SJCRH30 (cell line): ENCODE measurements around the gene SLX4IP. TPM values are rescaled to one million over a fixed set of nuclear protein-coding genes. Genes with fewer than 3 reads are reported as not detected.

Experiments used
- DNase-seq, 2 experiments: peaks; one replicate each; pipeline ENCODE4 v3.0.0-alpha.2; 2015 to 2020
- H3K27ac ChIP-seq: fragments of 250-450 bp; sonication (Bioruptor Pico); 2 replicates; pipeline ENCODE4 v1.5.1; 2020; ENCODE audit warnings: mild to moderate bottlenecking, moderate library complexity
- H3K27me3 ChIP-seq: fragments of 250-450 bp; sonication (Bioruptor Pico); 2 replicates; pipeline ENCODE4 v1.5.1; 2020; ENCODE audit warnings: mild to moderate bottlenecking, moderate library complexity
- H3K36me3 ChIP-seq: fragments of 250-450 bp; sonication (Bioruptor Pico); 2 replicates; pipeline ENCODE4 v1.5.1; 2020; ENCODE audit warnings: mild to moderate bottlenecking, moderate library complexity
- H3K4me1 ChIP-seq: fragments of 250-450 bp; sonication (Bioruptor Pico); 2 replicates; pipeline ENCODE4 v1.5.1; 2020; ENCODE audit warnings: mild to moderate bottlenecking, moderate library complexity
- H3K4me3 ChIP-seq: fragments of 250-450 bp; sonication (Bioruptor Pico); 2 replicates; pipeline ENCODE4 v1.5.1; 2020; ENCODE audit warnings: mild to moderate bottlenecking, moderate library complexity
- H3K9me3 ChIP-seq: fragments of 250-450 bp; sonication (Bioruptor Pico); replicated peaks from 2 replicates; pipeline ENCODE4 v1.5.1; 2020; ENCODE audit warnings: mild to moderate bottlenecking, moderate library complexity
- total RNA-seq: library from RNA; depleted of rRNA; stranded (reverse); fragments of >200 nt; shearing (Covaris generic); gene quantifications from 2 replicates; pipeline ENCODE4 v1.2.3, GENCODE V29; 2014

SLX4IP gene
- total RNA-seq, 1 experiment from 2014 or later: 11.5 TPM

DNA sequence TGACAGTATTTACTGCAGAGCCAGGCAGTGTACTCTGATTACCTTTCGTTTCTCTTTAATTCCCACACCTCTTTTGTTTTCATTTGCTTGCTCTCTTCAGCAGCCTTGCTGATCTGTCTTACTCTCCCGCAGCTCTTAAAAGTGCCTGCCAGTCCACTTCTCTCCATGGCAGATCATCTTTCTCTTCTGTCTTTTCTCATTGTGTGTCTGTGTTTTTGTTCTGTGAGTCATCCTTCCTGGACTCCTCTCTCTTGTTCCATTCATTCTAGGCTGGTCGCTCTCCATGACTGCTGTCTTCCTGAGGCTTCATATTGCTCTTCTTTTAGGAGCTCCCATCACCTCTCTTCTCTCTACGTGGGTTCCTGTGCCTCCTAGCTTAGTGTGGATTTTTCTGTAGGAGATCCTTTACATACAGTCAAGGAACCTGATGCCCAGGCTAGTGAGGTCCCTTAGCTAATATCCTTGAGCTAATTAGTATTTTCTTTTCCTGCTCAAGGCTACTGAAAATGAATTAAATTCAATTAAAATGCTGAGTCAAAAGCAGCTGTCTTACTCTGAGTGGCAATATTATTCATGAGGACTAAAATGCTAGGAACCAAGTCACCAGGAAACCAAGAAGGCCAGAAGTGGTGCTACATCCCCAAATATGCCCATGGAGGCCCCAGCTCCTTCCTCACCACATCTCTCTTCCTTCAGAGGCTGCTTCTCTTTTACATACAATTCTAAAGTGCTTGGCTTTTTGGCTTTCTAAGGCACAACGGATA is 86.1 kb downstream of the SLX4IP start:
- no peaks in the 10 kb centered on the region for H3K27me3 ChIP-seq
- no peak overlapping the region for H3K4me3 ChIP-seq
- peaks cover 47% of the 10 kb centered on the region for H3K4me1 ChIP-seq
- H3K9me3 ChIP-seq: no peaks in the 10 kb centered on the region
- H3K36me3 ChIP-seq: no peaks in the 10 kb centered on the region
- H3K27ac ChIP-seq: peak overlapping the region; percentile 44
- DNase-seq: peak; percentile 47 to 80

DNA sequence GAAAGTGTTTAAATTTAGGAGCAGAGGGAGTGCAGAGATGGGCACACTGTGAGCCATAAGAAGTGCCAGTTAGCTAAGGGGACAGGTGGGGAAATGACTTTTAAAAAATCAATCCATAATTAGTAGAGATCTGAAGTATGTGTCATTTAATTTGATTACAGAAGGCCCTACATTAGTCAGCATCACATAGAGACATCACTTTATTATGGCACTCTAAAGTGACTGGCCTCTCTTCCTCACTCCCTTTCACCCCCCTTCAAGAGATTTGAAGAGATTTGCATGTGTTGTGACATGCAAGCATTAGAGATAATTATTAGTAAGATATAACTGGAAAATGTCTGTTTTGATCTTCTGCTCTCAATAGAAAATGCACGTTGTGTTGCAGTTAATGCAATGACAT is 86.7 kb downstream of the SLX4IP start:
- DNase-seq: no peak
- Histone ChIP-seq H3K27me3 (no peaks in the 10 kb centered on the region), H3K36me3 (no peaks in the 10 kb centered on the region), H3K4me3 (no peak overlapping the region), H3K4me1 (peaks cover 47% of the 10 kb centered on the region), H3K27ac (peak overlapping the region; percentile 44; the same call in 1 of the 2 replicates), H3K9me3 (no peaks in the 10 kb centered on the region)

DNA sequence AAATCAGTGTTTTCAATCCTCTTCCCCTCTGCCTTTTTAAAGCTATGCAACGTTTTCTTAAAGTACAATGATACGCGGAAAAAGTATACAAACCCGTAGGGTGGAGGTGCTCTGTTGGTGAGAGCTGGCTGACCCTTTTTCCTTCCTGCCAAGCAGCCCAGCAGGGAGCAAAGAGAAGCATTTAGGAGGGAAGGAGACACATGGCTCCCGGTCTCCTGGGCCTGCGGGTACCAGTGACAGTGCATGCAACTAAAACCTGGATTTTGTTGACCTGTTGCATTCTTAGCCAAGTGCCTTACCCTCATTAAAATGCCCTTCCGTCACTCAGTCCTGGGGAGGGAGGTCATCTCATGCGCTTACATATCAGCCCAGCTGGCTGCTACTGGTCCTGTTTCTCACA is 87.2 kb downstream of the SLX4IP start:
- Histone ChIP-seq H3K27me3 (no peaks in the 10 kb centered on the region), H3K4me1 (peaks cover 47% of the 10 kb centered on the region), H3K36me3 (no peaks in the 10 kb centered on the region), H3K4me3 (no peak overlapping the region), H3K27ac (no peak overlapping the region), H3K9me3 (no peaks in the 10 kb centered on the region)
- DNase-seq: no peak

DNA sequence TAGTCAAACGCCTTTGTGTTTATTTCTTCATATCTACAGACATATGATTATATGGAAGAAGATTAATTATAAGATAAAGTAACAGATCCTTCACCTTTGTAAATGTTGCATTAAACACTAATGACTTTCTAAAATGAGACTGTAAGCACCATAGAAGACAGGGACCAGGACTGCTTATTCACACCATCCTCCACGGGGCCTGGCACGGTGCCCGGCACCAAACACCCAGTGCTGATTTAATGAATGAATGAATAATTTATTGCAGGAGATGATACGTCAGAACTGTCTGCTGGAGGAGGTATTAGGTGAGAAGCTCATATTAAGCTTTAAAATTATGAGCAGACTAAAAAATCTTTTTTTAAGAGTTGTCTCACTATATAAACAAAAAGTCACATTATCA is 88.3 kb downstream of the SLX4IP start:
- peak overlapping the region; percentile 14 for H3K4me3 ChIP-seq
- DNase-seq: peak in 1 of 2 experiments; percentile 40
- no peaks in the 10 kb centered on the region for H3K36me3 ChIP-seq
- no peaks in the 10 kb centered on the region for H3K27me3 ChIP-seq
- H3K27ac ChIP-seq: peak overlapping the region; percentile 60
- H3K4me1 ChIP-seq: peaks cover 55% of the 10 kb centered on the region
- H3K9me3 ChIP-seq: no peaks in the 10 kb centered on the region

DNA sequence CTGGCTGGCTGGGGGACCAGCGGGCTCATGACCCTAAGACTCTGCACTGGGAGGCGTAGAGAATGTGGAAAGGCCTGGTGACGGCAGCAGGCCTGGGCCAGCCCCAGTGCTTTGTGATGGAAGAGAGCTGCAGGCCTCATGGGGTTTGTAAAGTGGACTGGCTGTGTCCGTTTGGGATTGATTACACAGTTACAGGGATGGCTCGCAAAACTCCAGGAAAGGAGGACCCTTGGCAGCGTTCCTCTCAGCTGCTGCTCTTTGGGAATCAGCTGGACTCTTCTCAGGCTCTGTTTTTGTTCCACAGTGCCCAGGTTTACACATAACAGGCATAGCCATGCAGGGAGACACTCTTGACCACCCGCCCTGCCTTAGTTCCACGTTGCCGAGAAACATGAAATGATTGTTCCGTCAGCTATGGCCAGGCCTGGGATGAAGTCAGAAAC is 89.0 kb downstream of the SLX4IP start:
- Histone ChIP-seq H3K36me3 (no peaks in the 10 kb centered on the region), H3K4me3 (peak overlapping the region; percentile 14), H3K9me3 (no peaks in the 10 kb centered on the region), H3K4me1 (peaks cover 55% of the 10 kb centered on the region), H3K27ac (peak overlapping the region; percentile 60), H3K27me3 (no peaks in the 10 kb centered on the region)
- peak; percentile 91 to 95 for DNase-seq

DNA sequence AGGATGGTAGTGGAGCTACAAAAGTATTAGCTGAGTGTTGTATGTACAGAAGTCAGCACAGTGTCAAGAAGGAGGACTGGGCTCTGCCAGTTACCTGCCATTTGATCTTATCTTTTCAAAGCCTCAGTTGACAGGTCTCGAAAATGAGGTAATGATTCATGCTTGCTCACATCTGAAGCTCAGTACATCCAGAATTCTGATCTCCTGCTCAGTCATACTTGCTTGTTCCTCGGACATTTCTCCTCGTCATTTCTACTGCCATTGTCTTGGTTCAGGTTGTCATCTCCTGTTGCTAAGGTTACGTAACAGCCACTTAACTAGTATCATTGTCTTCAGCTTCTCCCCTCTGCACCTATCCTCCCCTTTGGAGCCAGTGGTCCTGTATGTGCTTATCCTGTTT is 89.5 kb downstream of the SLX4IP start:
- H3K4me1 ChIP-seq: peaks cover 49% of the 10 kb centered on the region
- peak overlapping the region; percentile 60 for H3K27ac ChIP-seq
- H3K4me3 ChIP-seq: peak overlapping the region; percentile 14
- H3K27me3 ChIP-seq: no peaks in the 10 kb centered on the region
- no peaks in the 10 kb centered on the region for H3K36me3 ChIP-seq
- peak in 1 of 2 experiments; percentile 31 for DNase-seq
- H3K9me3 ChIP-seq: no peaks in the 10 kb centered on the region

DNA sequence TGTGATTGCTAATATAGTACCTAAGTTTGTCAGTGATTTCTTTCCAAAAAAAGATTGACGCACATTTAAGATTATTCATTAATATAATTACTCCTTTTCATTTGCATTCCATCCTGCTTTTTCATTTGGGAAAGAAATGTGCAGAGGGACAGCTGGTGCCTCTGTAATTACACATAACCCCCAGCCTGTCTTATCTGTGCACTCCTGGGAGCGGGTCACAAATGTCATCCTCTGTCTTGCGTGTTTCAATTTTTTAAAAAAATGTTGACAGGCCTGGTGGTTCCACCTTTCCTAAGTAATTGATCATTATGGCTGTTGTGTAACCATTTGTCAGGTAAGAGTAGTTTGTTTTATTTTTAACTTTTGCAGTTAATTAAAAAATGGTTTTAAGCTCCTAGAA is 92.7 kb downstream of the SLX4IP start:
- Histone ChIP-seq H3K9me3 (no peaks in the 10 kb centered on the region), H3K27ac (no peak overlapping the region), H3K4me3 (no peak overlapping the region)

DNA sequence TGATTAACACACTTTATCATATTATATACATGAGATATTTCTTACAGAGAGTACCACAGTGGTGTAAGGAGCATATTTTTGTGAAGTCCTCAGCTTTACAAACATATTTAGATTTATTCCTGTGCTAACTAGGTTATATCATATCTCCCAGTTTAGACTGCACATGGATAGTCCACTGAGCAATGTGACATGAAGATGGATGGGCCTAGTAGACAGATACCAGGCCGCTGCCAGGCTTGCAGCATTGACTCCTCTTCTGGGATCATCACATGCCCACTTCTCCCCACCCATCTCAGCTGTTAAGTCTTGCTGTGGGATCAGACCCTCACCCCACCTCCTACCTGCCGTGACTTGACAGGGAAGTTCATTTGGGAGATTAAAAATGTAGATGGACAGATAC is 95.8 kb downstream of the SLX4IP start:
- H3K36me3 ChIP-seq: no peaks in the 10 kb centered on the region
- H3K27ac ChIP-seq: no peak overlapping the region
- no peak for DNase-seq
- no peak overlapping the region for H3K4me3 ChIP-seq
- no peaks in the 10 kb centered on the region for H3K27me3 ChIP-seq
- peaks cover 9% of the 10 kb centered on the region for H3K4me1 ChIP-seq
- H3K9me3 ChIP-seq: no peaks in the 10 kb centered on the region

More for the DNA sequence above, 92.7 kb downstream of the SLX4IP start:
- H3K27me3 ChIP-seq: no peaks in the 10 kb centered on the region
- H3K36me3 ChIP-seq: no peaks in the 10 kb centered on the region
- peaks cover 26% of the 10 kb centered on the region for H3K4me1 ChIP-seq
- no peak for DNase-seq

DNA sequence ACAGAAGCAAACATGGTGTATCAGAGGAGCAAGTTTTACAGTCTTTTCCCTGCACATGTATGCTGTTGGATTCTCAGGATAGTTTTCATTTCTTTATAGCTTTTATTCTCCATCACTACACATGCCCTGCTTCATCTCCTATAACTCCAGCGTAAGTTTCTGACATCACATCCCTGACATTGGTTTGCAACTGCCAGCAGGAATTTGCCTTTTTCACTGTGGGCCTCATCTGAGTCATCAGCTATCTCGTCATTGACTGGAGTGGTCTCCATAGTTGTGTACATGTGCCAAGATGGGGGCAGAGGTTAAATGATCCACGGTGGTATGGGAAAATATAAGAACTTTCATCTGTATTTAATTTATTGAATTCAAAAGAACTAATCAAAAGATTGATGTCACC is 96.7 kb downstream of the SLX4IP start:
- no peak for DNase-seq

DNA sequence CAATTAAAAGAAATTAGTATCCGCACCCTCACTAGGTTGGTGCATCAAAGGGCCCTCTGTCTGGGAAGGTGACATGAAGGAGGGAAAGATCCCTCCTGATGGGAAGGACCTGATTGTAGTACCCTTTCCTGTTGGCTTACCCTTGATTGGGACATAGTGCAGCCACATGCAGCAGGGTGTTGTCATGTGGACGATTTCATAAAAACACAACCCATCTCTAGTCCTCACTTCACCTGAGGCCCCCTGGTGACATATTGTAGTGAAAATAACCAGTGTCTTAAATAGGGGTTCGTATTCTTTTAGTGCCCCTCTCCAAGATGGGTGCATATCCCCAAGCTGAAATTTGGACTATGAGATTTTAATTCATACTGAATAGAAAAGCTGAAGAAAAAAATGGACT is 97.3 kb downstream of the SLX4IP start:
- H3K27ac ChIP-seq: no peak overlapping the region
- DNase-seq: no peak
- peaks cover 9% of the 10 kb centered on the region for H3K4me1 ChIP-seq

More for the DNA sequence above, 96.7 kb downstream of the SLX4IP start:
- no peak overlapping the region for H3K27ac ChIP-seq
- no peak overlapping the region for H3K4me3 ChIP-seq
- no peaks in the 10 kb centered on the region for H3K36me3 ChIP-seq
- peaks cover 9% of the 10 kb centered on the region for H3K4me1 ChIP-seq
- H3K9me3 ChIP-seq: no peaks in the 10 kb centered on the region
- no peaks in the 10 kb centered on the region for H3K27me3 ChIP-seq

DNA sequence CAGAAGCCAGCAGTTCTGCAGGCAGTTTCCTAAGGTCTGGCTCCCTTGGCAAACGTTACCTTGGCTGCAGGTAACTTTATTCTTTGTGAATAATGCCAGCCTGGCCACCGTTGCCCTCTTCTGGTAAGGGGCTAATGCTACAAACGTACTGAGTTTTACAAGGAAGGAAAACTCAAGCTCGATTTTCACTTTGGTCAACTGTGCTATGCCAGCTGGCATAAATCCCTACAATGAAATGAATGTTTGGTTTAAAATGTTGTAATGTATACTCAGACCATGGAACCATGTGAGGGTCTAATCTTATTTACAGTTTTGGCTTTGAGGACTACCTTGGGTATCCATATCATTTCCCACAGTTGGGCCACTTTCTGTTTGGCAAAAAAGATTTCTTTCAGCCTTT is 101.4 kb downstream of the SLX4IP start:
- no peaks in the 10 kb centered on the region for H3K27me3 ChIP-seq
- no peak overlapping the region for H3K4me3 ChIP-seq
- peaks cover 8% of the 10 kb centered on the region for H3K4me1 ChIP-seq
- H3K9me3 ChIP-seq: no peaks in the 10 kb centered on the region
- H3K27ac ChIP-seq: no peak overlapping the region
- DNase-seq: peak in 1 of 2 experiments; percentile 51
- H3K36me3 ChIP-seq: no peaks in the 10 kb centered on the region

More for the DNA sequence above, 97.3 kb downstream of the SLX4IP start:
- Histone ChIP-seq H3K36me3 (no peaks in the 10 kb centered on the region), H3K4me3 (no peak overlapping the region), H3K9me3 (no peaks in the 10 kb centered on the region), H3K27me3 (no peaks in the 10 kb centered on the region)

DNA sequence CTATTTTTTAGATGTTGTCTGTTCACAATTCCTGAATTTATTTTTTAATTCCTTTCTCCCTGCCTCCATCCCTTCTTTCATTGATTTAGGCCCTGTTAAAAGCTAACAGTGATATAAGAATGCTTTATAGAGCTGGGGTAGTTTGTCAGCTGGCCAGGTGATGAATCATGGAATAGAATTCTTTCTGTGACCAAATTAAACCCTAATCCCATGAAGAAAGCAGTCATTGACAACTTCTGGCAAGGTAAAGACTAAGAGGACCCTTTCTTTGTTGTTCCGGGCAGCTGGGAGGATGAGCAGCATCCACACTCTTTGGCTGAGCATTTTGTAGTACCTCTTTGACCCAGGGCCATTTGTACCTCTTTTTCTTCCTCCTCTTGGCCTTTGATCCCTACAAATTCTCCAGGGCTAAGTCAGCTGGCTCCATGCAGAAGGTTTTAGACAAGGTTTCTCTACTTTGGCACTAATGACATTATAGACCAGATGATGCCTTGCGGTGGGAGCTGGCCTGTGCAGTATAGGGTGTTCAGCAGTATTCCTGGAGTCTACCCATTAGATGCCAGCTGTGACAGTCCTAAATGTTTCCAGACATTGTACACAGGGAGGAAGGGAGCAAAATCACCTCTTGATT is 102.9 kb downstream of the SLX4IP start:
- H3K4me3 ChIP-seq: no peak overlapping the region
- no peaks in the 10 kb centered on the region for H3K36me3 ChIP-seq
- no peak overlapping the region for H3K27ac ChIP-seq
- H3K27me3 ChIP-seq: no peaks in the 10 kb centered on the region
- peaks cover 15% of the 10 kb centered on the region for H3K4me1 ChIP-seq
- H3K9me3 ChIP-seq: no peaks in the 10 kb centered on the region
- DNase-seq: no peak

DNA sequence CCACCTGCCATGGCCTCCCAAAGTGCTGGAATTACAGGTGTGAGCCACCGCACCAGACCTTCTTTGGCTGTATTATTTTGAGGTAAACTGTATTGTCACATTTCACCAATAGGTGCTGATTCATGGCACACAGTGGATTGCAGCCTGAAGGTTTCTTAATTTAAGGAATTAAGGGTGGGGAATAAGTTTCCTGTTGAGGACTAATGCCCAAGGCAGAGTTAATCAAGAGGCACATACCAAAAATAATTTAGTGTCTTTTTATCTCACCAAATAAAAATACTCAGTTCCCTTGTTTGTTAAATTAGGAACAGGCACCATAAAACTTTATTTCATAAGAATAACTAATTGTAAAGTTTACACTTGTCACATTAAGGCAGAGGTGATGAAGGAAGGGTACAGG is 103.7 kb downstream of the SLX4IP start:
- H3K4me1 ChIP-seq: peaks cover 15% of the 10 kb centered on the region
- H3K27me3 ChIP-seq: no peaks in the 10 kb centered on the region
- DNase-seq: no peak

DNA sequence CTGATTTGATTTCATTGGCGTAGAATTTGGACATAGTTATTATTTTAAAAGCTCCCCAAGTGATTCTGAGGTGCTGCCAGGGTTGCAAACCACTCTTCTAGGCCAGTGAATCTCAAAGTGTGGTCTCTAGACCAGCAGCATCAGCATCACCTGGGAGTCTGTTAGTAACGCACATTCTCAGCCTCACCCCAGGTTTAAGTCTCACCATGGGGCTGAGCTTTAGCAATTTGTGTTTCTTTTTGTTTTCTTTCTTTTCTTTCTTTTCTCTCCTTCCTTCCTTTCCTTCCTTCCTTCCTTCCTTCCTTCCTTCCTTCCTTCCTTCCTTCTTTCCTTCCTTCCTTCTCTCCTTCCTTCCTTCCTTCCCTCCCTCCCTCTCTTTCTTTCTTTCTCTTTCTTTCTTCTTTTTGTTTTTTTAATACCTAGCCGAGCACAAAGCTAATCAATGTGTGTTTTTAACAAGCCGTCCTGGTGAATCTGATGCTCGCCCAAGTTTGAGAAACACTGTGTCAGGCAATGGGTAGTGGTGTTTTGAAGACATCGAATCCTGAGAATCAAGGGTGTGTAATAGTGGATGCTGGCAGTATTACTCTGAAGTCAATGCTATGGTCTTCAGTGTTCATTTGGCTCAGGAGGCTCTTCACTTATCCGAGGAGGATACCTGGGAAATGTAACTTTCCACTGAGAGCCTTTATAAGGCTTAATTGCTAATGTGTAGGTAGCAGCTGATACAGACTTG is 104.9 kb downstream of the SLX4IP start:
- Histone ChIP-seq H3K36me3 (no peaks in the 10 kb centered on the region), H3K9me3 (no peaks in the 10 kb centered on the region), H3K27me3 (no peaks in the 10 kb centered on the region), H3K4me3 (no peak overlapping the region), H3K4me1 (peaks cover 15% of the 10 kb centered on the region), H3K27ac (no peak overlapping the region)
- no peak for DNase-seq

More for the DNA sequence above, 103.7 kb downstream of the SLX4IP start:
- no peaks in the 10 kb centered on the region for H3K9me3 ChIP-seq
- no peak overlapping the region for H3K4me3 ChIP-seq
- no peaks in the 10 kb centered on the region for H3K36me3 ChIP-seq
- no peak overlapping the region for H3K27ac ChIP-seq
